Measurements from ENCODE around the gene HPS5. TPM values are rescaled to one million over a fixed set of nuclear protein-coding genes. Genes with fewer than 3 reads are reported as not detected.
A peak's percentile ranks its signal among the peaks of the same experiment; 100 is the strongest.

HPS5 gene
- total RNA-seq, 1 experiment from 2014 or later: 31.8 TPM

DNA sequence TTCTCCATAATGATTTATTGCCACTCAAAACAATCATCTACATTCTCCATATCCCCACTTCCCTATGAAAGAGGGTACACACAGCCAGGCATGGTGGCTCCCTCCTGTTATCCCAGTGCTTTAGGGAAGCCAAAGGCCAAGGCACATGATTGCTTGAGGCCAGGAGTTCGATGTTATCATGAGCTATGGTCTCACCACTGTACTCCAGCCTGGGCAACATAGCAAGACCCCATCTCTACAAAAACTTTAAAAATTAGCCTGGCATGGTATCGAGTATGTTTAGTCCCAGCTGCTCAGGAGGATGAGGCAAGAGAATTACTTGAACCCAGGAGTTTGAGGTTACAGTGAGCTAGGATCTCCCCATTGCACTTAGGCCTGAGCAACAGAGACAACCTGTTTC is 6.0 kb downstream of the HPS5 start:
- TF ChIP-seq CTCF (IDR thresholded peaks at IDR 0.05; ENCODE audit: unreplicated experiment): no peak
- Mint-ChIP-seq H3K9me3 (ENCODE audit: unreplicated experiment) (no peaks in the 10 kb centered on the region), H3K27ac (ENCODE audit: low read depth, unreplicated experiment) (peak overlapping the region; percentile 96), H3K27me3 (ENCODE audit: insufficient read depth, unreplicated experiment) (no peaks in the 10 kb centered on the region), H3K36me3 (ENCODE audit: insufficient read depth, unreplicated experiment) (peaks cover 38% of the 10 kb centered on the region), H3K4me1 (ENCODE audit: insufficient read depth, unreplicated experiment) (peaks cover 63% of the 10 kb centered on the region), H3K4me3 (ENCODE audit: unreplicated experiment) (no peak overlapping the region)
- intact Hi-C loops (cut with micrococcal nuclease): no loop called here
- no peak for DNase-seq (ENCODE audit: unreplicated experiment)
- BruUV-seq (replicated peaks): no TSS peak
- CTCF ChIA-PET: interaction anchor here (0.7 to 1.4 kb wide), 5 partner anchors 9 to 717 kb away, joined by 3 to 7 read pairs (median 3); no protein-coding TSS in a partner anchor
- POLR2A ChIA-PET: interaction anchor here (0.9 to 12.1 kb wide), 4 partner anchors 8 to 210 kb away, joined by 3 to 163 read pairs (median 7); partner anchors contain the start of genes LDHA and TSG101

- CTCF ChIA-PET: interaction anchor here (0.6 to 1.2 kb wide), 5 partner anchors 13 to 716 kb away, joined by 3 to 5 read pairs (median 3); partner anchors contain the start of gene SAA1
- Mint-ChIP-seq H3K4me3 (ENCODE audit: unreplicated experiment) (no peak overlapping the region), H3K4me1 (ENCODE audit: insufficient read depth, unreplicated experiment) (peaks cover 59% of the 10 kb centered on the region), H3K27me3 (ENCODE audit: insufficient read depth, unreplicated experiment) (no peaks in the 10 kb centered on the region), H3K9me3 (ENCODE audit: unreplicated experiment) (no peaks in the 10 kb centered on the region), H3K27ac (ENCODE audit: low read depth, unreplicated experiment) (peak overlapping the region; percentile 96), H3K36me3 (ENCODE audit: insufficient read depth, unreplicated experiment) (peaks cover 47% of the 10 kb centered on the region)
- TF ChIP-seq CTCF (IDR thresholded peaks at IDR 0.05; ENCODE audit: unreplicated experiment): no peak
- POLR2A ChIA-PET: interaction anchor here (0.9 to 12.1 kb wide), 4 partner anchors 6 to 211 kb away, joined by 4 to 239 read pairs (median 104); partner anchors contain the start of genes GTF2H1, HPS5 and LDHA
- no peak for DNase-seq (ENCODE audit: unreplicated experiment)
- intact Hi-C loops (cut with micrococcal nuclease): loop anchor here (5.0 kb wide), 1 partner anchor 208 kb away; the partner anchor contains the start of gene SAAL1
- no TSS peak for BruUV-seq (replicated peaks)
These were observed 7.0 kb downstream of the HPS5 start for GRCh38 chr11:18314784-18315523.

- H3K4me3 Mint-ChIP-seq (ENCODE audit: unreplicated experiment): no peak overlapping the region
- CTCF ChIA-PET: interaction anchor here (0.6 to 2.1 kb wide), 5 partner anchors 8 to 328 kb away, joined by 3 to 12 read pairs (median 4); partner anchors contain the start of genes GTF2H1, HPS5 and SAA1
- TF ChIP-seq CTCF (IDR thresholded peaks at IDR 0.05; ENCODE audit: unreplicated experiment): no peak
- peaks cover 55% of the 10 kb centered on the region for H3K36me3 Mint-ChIP-seq (ENCODE audit: insufficient read depth, unreplicated experiment)
- no peaks in the 10 kb centered on the region for H3K27me3 Mint-ChIP-seq (ENCODE audit: insufficient read depth, unreplicated experiment)
- DNase-seq (ENCODE audit: unreplicated experiment): peak; percentile 83
- peaks cover 51% of the 10 kb centered on the region for H3K4me1 Mint-ChIP-seq (ENCODE audit: insufficient read depth, unreplicated experiment)
- POLR2A ChIA-PET: interaction anchor here (0.6 to 12.1 kb wide), 8 partner anchors 7 to 212 kb away, joined by 3 to 239 read pairs (median 10); partner anchors contain the start of genes GTF2H1, HPS5, LDHA and TSG101
- peak overlapping the region; percentile 96 for H3K27ac Mint-ChIP-seq (ENCODE audit: low read depth, unreplicated experiment)
- intact Hi-C loops (cut with micrococcal nuclease): loop anchor here (5.0 kb wide), 1 partner anchor 207 kb away; the partner anchor contains the start of gene SAAL1
- H3K9me3 Mint-ChIP-seq (ENCODE audit: unreplicated experiment): no peaks in the 10 kb centered on the region
- BruUV-seq (replicated peaks): no TSS peak
These were observed 7.8 kb downstream of the HPS5 start for GRCh38 chr11:18313965-18314763.

Data from MCF 10A (cell line).